HepG2 (cell line): ENCODE results near the gene RAB1B. TPM values are rescaled to one million over a fixed set of nuclear protein-coding genes. Genes with fewer than 3 reads are reported as not detected.

Experiments
- ATAC-seq: fragments of 200-7000 bp; cut with Tn5 transposase; 3 replicates; pipeline ENCODE4 v1.9.1; 2020; ENCODE audit warnings: mild to moderate bottlenecking, moderate library complexity
- BruUV-seq: library from RNA; stranded (reverse); fragments of 400-500 nt; replicated peaks from 2 replicates; lab custom pipeline; 2021; lab: Mats Ljungman, UMichigan
- CTCF ChIA-PET: fragments of 300-600 bp; formaldehyde crosslinking; extraction: SDS; loops from one replicate; lab custom pipeline; 2021; ENCODE audit warnings: low total read pairs, inconsistent platforms, low intra/inter-chr PET ratio; lab: Yijun Ruan, JAX
- POLR2A ChIA-PET: fragments of 350-600 bp; sonication (Branson Sonifier 250); formaldehyde crosslinking; loops from one replicate; lab custom pipeline; 2020; ENCODE audit warnings: antibody characterized with exemption, inconsistent platforms; lab: Yijun Ruan, JAX
- DNase-seq: peaks from one replicate; pipeline ENCODE4 v3.0.0-alpha.2; 2015; ENCODE audit warnings: low spot score
- FAIRE-seq: peaks from 3 replicates; lab custom pipeline; 2011; peaks lifted over from hg19 to GRCh38; lab: Jason Lieb, UNC
- H2AFZ ChIP-seq: one replicate; pipeline ENCODE4 v1.6.1; 2011; ENCODE audit warnings: low read length, inconsistent platforms
- H3K27ac ChIP-seq: fragments of 300-600 bp; 3 replicates; pipeline ENCODE4 v1.8.0; 2011; ENCODE audit warnings: mixed run types, mild to moderate bottlenecking, mixed read lengths, low read length, inconsistent platforms; ENCODE audit not compliant: insufficient read depth; ENCODE audit errors: extremely low read length
- H3K27me3 ChIP-seq, 2 experiments: fragments of 200-600 bp in 1 of 2; 2 replicates in 1 of 2; 3 replicates in 1 of 2; pipeline versions ENCODE4 v1.6.0 to v1.8.0; 2011; ENCODE audit warnings: low read length in 2 of 2, mild to moderate bottlenecking in 2 of 2, moderate library complexity in 2 of 2, inconsistent platforms in 1 of 2; ENCODE audit not compliant: insufficient read depth in 2 of 2, control insufficient read depth in 1 of 2
- H3K36me3 ChIP-seq, 2 experiments: fragments of 200-600 bp in 1 of 2; replicated peaks in 1 of 2; 2 replicates in 1 of 2; 3 replicates in 1 of 2; pipeline versions ENCODE4 v1.5.1 to v1.8.0; 2011; ENCODE audit warnings: low read length in 2 of 2, inconsistent platforms in 1 of 2; ENCODE audit not compliant: insufficient read depth in 2 of 2, control insufficient read depth in 1 of 2
- H3K4me1 ChIP-seq: 2 replicates; pipeline ENCODE4 v1.5.1; 2012; ENCODE audit warnings: low read length, inconsistent platforms; ENCODE audit not compliant: insufficient read depth
- H3K4me2 ChIP-seq: 2 replicates; pipeline ENCODE4 v1.6.0; 2011; ENCODE audit warnings: low read depth, low read length, inconsistent platforms
- H3K4me3 ChIP-seq, 3 experiments: fragments of 200-600 bp in 1 of 3; sonication (generic), shearing (Covaris generic) in 1 of 3; replicated peaks in 1 of 3; 2 replicates each; pipeline ENCODE4 v1.5.1; 2011 to 2016; ENCODE audit warnings: low read length in 3 of 3, inconsistent platforms in 2 of 3, low read depth in 2 of 3, mild to moderate bottlenecking in 2 of 3, control low read depth in 1 of 3, mixed read lengths in 1 of 3; ENCODE audit not compliant: insufficient read depth in 1 of 3
- H3K79me2 ChIP-seq: one replicate; pipeline ENCODE4 v1.6.1; 2011; ENCODE audit warnings: low read length, inconsistent platforms; ENCODE audit not compliant: insufficient read depth
- H3K9ac ChIP-seq: 2 replicates; pipeline ENCODE4 v1.6.0; 2011; ENCODE audit warnings: mild to moderate bottlenecking, low read depth, low read length, inconsistent platforms; ENCODE audit not compliant: insufficient read depth
- H3K9me3 ChIP-seq: 2 replicates; pipeline ENCODE4 v1.5.1; 2012; ENCODE audit warnings: mild to moderate bottlenecking, low read length
- H4K20me1 ChIP-seq: 2 replicates; pipeline ENCODE4 v1.6.0; 2011; ENCODE audit warnings: inconsistent platforms, mild to moderate bottlenecking, low read length, moderate library complexity; ENCODE audit not compliant: insufficient read depth
- CC2D1A ChIP-seq: sonication (generic); formaldehyde crosslinking; IDR thresholded peaks from 2 replicates; pipeline ENCODE4 v1.8.1; 2023; ENCODE audit warnings: mild to moderate bottlenecking, missing genetic modification reagents
- SNAPC5 ChIP-seq: sonication (generic); formaldehyde crosslinking; IDR thresholded peaks from 2 replicates; pipeline ENCODE4 v1.8.1; 2023; ENCODE audit warnings: mild to moderate bottlenecking, missing genetic modification reagents, borderline replicate concordance
- TSC22D2 ChIP-seq: sonication (generic); formaldehyde crosslinking; IDR thresholded peaks from 2 replicates; pipeline ENCODE4 v1.5.1; 2020; ENCODE audit warnings: missing genetic modification reagents, mild to moderate bottlenecking, borderline replicate concordance
- ZNF749 ChIP-seq: sonication (generic); formaldehyde crosslinking; IDR thresholded peaks from 2 replicates; pipeline ENCODE4 v1.8.0; 2022; ENCODE audit warnings: mild to moderate bottlenecking, missing genetic modification reagents, moderate library complexity, borderline replicate concordance
- WGBS: methylation state at CpG from one replicate; pipeline ENCODE4 v1.1.6; 2017; ENCODE audit warnings: low lambda C conversion rate; 5-methylcytosine and 5-hydroxymethylcytosine counted together
- in situ Hi-C: cut with HindIII; loops from 2 replicates; pipeline ENCODE4 v1.10.0; 2017; ENCODE audit warnings: low pct_unique_long_range_greater_than_20kb; ENCODE audit not compliant: extremely low pct_ligation_motif_present
- intact Hi-C: fragments of 100-400 bp; cut with micrococcal nuclease; formaldehyde crosslinking; loops from one replicate; pipeline ENCODE4 v1.10.0; 2022; ENCODE audit not compliant: unreplicated experiment
- polyA plus RNA-seq, 8 experiments: library from polyadenylated mRNA; depleted of rRNA in 3 of 8; stranded (reverse) in 7 of 8; unstranded in 1 of 8; fragments of >200 nt; fragmentation: Illumina TruSeq in 4 of 8; extraction: Trizol in 4 of 8; gene quantifications; 2 replicates each; pipeline versions ENCODE4 v1.2.1 to v1.2.3, GENCODE V29; 2011 to 2016; ENCODE audit warnings: low read depth in 4 of 8, missing spikeins in 1 of 8, mixed read lengths in 1 of 8; ENCODE audit not compliant: insufficient read depth in 1 of 8
- total RNA-seq, 5 experiments: library from RNA; depleted of rRNA; stranded (reverse); fragments of >200 nt; fragmentation: Illumina TruSeq; extraction: Trizol; gene quantifications; 2 replicates each; pipeline ENCODE4 v1.2.3, GENCODE V29; 2016; ENCODE audit warnings: low read depth in 1 of 5
- TF ChIP-seq, protein P1 (sequence below): sonication (generic); formaldehyde crosslinking; IDR thresholded peaks from 2 replicates; pipeline ENCODE4 v1.4.0; 2020; ENCODE audit warnings: missing genetic modification reagents
- TF ChIP-seq, protein P2 (sequence below): sonication (generic); formaldehyde crosslinking; IDR thresholded peaks from 2 replicates; pipeline ENCODE4 v1.4.0; 2020; ENCODE audit warnings: missing genetic modification reagents
- TF ChIP-seq, protein P3 (sequence below): sonication (generic); formaldehyde crosslinking; IDR thresholded peaks from 2 replicates; pipeline ENCODE4 v1.8.1; 2022; ENCODE audit warnings: mild to moderate bottlenecking, missing genetic modification reagents

Gene RAB1B
- total and polyA plus RNA-seq, 2 of the 13 experiments (the other 11 are each of a cell fraction or from before 2014, with no cell fraction given) = 77.9 to 87.9 TPM

DNA sequence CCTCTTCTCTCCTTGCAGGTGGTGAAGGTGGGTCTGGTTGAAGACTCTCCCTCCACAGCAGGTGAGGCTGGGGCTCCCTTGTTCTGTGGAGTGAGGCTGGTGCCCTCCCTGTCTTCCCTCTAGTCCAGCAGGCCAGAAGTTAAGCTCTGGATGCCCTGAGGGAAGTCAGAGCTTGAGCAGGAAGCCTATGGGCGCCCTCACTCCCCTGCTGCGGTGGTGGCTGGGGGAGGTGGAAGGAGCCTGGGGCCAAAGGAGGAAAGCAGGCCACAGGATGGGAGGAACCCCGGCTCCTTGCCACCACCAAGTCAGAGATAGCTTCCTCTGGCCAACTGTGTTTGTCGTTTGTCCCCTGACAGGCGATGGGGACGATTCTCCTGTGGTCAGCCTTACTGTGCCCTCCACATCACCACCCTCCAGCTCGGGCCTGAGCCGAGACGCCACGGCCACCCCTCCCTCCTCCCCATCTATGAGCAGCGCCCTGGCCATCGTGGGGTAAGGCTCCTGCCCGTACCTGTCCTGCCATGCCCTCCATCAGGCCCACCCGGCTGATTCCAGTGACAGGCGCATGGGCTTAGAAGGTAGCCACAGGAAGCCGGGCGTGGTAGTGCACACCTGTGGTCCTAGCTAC, 29.5 kb upstream of the RAB1B start:
- no peaks in the 10 kb centered on the region for H3K79me2 ChIP-seq
- FAIRE-seq (no peak), DNase-seq (no peak)
- no peak overlapping the region for H3K4me3 ChIP-seq
- no peaks in the 10 kb centered on the region for H3K9me3 ChIP-seq
- H3K27ac ChIP-seq = no peak overlapping the region
- in situ Hi-C loops = no loop called here
- TF ChIP-seq TSC22D2 (CRISPR knock-in tag) (no peak), SNAPC5 (CRISPR knock-in tag) (no peak), ZNF749 (CRISPR knock-in tag) (no peak), CC2D1A (CRISPR knock-in tag) (no peak)
- TF ChIP-seq, protein P1, sequence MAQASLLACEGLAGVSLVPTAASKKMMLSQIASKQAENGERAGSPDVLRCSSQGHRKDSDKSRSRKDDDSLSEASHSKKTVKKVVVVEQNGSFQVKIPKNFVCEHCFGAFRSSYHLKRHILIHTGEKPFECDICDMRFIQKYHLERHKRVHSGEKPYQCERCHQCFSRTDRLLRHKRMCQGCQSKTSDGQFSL (CRISPR knock-in tag) = no peak
- TF ChIP-seq, protein P2, sequence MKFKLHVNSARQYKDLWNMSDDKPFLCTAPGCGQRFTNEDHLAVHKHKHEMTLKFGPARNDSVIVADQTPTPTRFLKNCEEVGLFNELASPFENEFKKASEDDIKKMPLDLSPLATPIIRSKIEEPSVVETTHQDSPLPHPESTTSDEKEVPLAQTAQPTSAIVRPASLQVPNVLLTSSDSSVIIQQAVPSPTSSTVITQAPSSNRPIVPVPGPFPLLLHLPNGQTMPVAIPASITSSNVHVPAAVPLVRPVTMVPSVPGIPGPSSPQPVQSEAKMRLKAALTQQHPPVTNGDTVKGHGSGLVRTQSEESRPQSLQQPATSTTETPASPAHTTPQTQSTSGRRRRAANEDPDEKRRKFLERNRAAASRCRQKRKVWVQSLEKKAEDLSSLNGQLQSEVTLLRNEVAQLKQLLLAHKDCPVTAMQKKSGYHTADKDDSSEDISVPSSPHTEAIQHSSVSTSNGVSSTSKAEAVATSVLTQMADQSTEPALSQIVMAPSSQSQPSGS = no peak
- TF ChIP-seq, protein P3, sequence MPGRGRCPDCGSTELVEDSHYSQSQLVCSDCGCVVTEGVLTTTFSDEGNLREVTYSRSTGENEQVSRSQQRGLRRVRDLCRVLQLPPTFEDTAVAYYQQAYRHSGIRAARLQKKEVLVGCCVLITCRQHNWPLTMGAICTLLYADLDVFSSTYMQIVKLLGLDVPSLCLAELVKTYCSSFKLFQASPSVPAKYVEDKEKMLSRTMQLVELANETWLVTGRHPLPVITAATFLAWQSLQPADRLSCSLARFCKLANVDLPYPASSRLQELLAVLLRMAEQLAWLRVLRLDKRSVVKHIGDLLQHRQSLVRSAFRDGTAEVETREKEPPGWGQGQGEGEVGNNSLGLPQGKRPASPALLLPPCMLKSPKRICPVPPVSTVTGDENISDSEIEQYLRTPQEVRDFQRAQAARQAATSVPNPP = no peak
- TF ChIP-seq, all 625 proteins: peak for 0
- H3K36me3 ChIP-seq = peaks cover 4 to 12% of the 10 kb centered on the region in 2 experiments; a peak in 3 of 5 replicates
- ATAC-seq = no peak
- H3K9ac ChIP-seq = no peak overlapping the region
- BruUV-seq = no TSS peak
- ChIA-PET CTCF (no interaction called here), POLR2A (no interaction called here)
- WGBS = 97% methylated on average over 9 of the region's 17 CpGs
- no peak overlapping the region for H3K4me2 ChIP-seq
- no peaks in the 10 kb centered on the region for H3K27me3 ChIP-seq
- H3K4me1 ChIP-seq = no peaks in the 10 kb centered on the region
- H2AFZ ChIP-seq = no peak overlapping the region
- intact Hi-C loops = no loop called here
- H4K20me1 ChIP-seq = no peaks in the 10 kb centered on the region
